HG03095 (cell line): ENCODE measurements around the gene KRT6A.
"Not testable (repeated sequence)": the region's sequence is repeated elsewhere in the genome, so short reads cannot be mapped to it uniquely, and the experiment has no call there.

Experiments used
- ATAC-seq: cut with Tn5 transposase; IDR thresholded peaks from one replicate; pipeline ENCODE4 v1.9.1; 2021; ENCODE audit warnings: moderate library complexity; ENCODE audit not compliant: unreplicated experiment

Gene KRT6A

DNA sequence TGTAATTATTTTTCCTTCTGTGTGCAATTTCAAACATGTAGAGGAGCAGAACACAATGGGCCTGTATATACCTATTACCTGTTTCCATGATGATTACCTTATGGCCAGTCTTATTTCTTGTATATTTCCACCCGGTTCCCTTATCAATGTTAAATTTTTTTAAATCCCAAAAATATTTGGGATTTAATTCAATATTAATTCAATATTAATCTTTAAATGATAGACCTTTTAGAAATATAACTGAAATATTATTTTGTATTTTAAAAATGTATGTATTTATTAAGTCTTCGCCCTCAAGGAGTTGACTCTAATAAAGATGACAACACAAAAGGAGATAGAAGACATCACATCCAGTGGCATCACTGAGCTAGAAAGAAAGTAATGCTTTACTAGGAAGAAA is 18.8 kb downstream of the KRT6A start:
- no peak for ATAC-seq

DNA sequence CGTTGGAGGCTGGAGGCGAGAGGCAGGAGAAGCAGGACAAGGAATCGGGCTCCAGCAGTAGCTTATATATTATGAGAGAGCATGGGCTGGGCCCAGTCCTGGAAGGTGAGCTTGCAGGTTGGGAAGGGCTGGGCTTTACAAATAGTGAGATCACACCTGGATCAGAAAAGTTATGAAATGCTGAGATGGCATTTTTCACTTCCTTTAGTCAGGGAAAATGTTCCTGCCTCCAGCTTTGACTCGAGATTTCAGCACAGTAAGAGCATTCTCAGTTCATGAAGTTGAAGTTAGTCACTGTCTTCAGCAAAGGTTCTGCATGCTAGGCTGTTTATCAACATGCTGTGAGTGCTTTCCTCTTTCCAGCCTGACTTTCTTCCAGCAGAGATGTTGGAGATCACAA is 19.3 kb downstream of the KRT6A start, which contains the start of gene KRT6C:
KRT6C (minus strand) TSS at position 38 of the 400 bp plus-strand sequence. CDS start 68 bp downstream, outside the sequence.
- ATAC-seq, result no peak

GRCh38 chr12:52469853-52470252 is 23.2 kb downstream of the KRT6A start:
- ATAC-seq, result no peak

DNA sequence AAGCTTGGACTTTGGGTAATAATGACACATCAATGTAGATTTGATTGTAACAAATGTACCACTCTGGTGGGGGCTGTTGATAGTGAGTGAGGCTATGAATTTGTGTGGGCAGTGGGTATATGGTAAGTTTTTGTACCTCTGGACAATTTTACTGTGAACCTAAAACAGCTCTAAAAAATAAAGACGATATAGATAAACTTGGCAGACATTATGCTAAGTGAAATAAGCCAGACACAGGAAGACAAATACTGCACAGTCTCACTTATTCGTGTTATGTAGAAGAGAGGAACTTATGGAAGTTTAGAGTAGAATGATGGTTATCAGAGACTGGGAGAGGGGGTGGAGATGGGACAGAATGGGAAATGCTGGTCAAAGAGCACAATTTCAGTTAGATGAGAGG is 28.2 kb downstream of the KRT6A start:
- ATAC-seq, result no peak

DNA sequence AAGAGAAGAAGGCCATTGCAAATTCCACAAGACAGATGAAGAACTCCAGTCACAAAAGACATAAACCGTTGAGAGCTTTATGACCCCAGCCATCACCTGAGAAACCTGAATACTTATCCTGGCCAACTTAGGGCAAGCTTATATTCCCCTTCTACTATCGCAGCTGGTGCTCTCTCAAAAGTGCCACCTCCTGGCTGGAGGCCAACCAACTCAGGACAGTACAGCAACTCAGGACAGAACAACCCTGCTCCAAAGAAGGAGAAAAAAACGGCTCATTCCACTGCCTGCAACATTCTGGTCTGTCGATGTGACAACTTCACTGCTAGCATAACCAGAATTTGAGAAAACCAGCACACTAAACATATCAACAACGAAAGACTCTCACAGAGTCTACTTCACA is 31.4 kb downstream of the KRT6A start:
- no peak for ATAC-seq

DNA sequence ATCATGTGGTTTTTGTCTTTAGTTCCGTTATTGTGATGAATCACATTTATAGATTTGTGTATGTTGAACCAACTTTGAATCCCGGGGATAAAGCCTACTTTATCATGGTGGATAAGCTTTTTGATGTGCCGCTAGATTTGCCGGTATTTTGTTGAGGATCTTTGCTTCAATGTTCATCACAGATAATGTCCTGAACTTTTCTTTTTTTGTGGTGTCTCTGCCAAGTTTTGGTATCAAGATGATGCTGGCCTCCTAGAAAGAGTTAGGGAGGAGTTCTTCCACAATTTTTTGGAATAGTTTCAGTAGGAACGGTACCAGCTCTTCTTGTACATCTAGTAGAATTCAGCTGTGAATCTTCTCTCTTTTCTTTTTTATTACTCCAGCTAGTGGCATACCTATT is 34.2 kb downstream of the KRT6A start:
- ATAC-seq, result no peak

DNA sequence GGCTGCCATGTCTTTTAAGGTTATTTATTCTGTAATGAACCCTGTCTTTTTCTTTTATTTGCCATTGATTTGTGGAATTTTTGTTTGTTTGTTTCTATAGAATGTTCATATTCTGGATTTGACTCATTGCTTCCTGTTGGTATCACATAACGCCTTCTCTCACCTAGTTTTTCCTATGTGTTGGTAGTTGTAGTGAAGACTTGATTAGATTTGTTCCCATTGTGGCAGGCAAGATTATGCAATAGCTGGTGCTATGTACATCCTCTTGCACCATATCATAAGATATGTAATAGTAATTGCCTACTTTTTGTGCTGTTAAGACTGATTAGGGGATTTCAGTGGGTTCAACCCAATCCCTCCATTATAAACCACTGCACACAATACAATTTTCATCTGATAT is 37.2 kb downstream of the KRT6A start:
- ATAC-seq, result no peak

DNA sequence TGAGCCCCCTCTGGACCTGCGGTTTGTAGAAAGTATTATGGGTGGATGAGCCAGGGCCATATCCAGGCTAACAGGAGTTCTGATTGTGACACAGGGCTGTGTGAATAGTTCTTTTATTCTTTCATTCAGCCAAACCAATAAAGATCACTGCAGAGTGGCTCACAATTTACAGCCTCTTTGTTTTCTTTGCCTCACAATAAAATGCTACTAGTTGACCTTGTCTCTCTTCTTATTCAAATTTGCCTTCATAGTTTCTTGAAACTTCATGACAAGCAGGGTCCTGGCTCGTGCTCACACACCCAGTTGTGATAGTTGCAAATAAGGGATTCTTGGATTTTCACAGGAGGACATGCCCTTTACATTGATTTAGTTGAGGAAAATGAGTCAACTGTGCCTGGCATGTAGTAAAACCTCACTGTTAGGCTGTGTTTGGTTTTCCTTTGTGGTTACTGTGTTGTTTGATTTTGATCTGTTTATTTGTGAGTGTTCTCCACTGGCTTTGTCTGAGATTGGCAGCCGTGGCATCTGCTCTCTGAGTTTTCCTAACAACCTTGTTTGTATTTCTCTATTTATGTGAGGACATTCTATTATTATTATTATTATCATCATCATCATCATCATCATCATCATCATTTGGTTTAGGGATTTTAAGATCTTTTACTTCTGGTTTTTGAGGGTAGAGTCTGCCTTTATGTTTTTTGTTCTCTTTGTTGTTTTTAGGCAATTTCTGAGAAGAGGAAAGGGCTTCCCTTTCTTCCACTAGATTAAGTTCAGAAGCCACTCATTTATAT is 38.5 kb downstream of the KRT6A start:
- no peak for ATAC-seq

- no peak for ATAC-seq
Measured at GRCh38 chr12:52452101-52452500, 41.0 kb downstream of the KRT6A start, which contains the start of gene KRT6B. KRT6B (minus strand) TSS chr12:52452146; CDS start chr12:52452078, 68 bp downstream.

- ATAC-seq, result no peak
Measured at GRCh38 chr12:52448228-52448627, 44.8 kb downstream of the KRT6A start.

DNA sequence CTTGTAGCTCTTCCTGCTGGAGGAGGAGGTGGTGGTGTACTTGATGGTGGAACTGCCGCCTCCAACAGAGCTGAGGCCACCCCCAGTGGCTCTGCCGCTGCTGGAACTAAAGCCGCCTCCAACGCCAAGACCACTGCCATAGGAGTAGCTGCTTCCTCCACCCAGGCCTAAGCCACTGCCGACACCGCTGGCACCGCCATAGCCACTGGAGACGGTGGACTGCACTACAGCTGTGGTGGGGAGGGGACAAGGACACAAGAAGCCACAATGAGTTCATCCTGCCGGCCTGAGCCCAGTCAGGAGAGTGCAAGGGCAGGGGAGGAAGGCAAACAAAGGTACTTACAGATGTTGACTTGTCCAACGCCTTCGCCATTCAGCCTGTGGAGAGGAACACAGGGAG is 45.9 kb downstream of the KRT6A start:
- ATAC-seq, result not testable (repeated sequence)

GRCh38 chr12:52446367-52447045 is 46.6 kb downstream of the KRT6A start:
- ATAC-seq, result no peak

DNA sequence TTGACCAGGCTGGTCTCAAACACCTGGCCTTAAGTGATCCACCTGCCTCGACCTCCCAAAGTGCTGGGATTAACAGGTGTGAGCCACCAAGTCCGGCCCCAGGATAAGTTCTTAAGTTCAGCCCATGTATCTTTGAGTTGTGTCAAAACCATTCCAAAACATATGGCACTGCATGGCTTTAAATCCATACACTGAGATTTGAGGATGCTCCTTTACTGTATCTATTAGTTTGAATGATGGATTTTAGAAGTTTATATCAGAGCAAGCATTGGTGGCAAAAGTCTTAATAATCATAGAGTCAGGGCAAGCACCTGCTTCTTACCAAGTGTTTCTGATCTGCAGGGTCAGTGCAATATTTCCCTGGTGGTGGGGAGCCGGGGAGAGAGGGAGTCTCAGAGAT is 47.2 kb downstream of the KRT6A start:
- no peak for ATAC-seq

GRCh38 chr12:52444647-52445595 is 48.1 kb downstream of the KRT6A start:
- no peak for ATAC-seq

- no peak for ATAC-seq
Measured at GRCh38 chr12:52443966-52444365, 49.1 kb downstream of the KRT6A start.

DNA sequence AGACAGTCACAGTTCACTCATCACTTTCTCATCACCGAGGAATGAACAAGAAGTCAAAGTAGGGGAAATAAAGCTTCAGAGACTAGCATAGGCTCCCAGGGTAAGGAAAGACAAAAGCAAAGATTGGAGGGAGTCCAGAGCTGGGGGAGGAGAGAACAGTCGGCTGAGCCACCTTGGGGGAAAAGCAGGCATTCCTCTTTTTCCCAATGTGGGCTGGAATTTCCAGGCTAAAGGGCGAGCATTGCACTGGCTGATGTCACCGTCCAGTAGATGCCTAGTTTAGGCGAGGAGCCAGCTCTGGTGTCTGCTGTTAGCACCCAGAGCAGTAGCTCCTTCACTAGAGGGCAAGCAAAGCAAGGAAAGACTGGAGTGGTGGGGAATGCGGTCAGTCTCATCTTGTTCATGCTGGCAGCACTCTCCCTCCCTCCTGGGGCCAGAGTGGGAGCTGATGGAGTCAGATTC is 50.4 kb downstream of the KRT6A start:
- no peak for ATAC-seq

DNA sequence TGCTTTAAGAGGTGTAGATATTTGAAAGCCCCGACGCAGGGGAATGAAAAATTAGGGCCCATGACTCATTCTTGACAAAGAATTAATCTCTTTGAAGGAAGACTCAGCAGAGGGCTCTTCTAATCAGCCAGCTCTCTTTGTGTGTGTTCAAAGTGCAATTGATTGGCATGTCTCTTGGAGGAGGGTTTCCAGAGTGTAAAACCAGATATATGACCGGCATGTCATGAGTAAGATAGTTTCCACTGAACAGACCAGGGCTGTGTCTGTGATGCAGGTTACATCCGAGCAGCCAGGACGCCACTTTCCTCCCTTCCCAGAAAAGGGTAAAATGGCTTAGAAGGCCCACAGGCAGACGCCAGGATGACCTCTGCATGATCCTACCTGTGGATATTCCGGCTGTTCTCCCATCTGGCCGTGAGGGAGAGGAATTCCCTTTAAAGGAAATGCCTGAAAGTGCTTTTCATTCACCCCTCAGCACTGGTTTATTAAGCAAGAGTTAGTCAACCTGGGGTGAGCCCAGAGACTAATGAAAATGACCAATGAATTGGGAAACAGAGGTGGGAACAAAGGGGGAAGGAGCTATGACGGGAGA is 51.6 kb downstream of the KRT6A start:
- no peak for ATAC-seq

DNA sequence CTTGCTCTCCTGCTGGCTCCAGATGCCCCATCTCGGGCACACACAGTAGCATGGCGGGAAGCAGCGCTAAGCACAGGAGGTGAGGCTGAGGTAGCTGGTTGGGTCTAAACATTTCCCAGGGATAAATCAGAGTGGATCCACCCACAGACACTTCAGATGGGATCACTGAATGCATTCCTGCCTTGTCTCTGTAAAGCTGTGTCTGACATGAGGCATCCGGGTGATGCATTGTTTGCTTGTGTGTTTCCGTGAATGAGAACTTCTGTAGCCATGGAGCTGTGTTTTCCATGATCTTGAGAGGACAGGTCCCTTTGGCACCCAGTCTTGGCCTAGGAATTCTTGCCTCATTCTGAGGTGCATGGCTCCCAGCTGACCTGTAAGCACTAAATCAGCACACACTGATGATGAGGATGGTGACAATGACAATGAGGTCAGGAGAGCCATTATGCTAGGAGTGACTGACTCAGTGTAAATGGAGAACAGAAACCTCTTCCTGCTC is 52.2 kb downstream of the KRT6A start:
- no peak for ATAC-seq

GRCh38 chr12:52439845-52440244 is 53.2 kb downstream of the KRT6A start:
- ATAC-seq, result no peak

DNA sequence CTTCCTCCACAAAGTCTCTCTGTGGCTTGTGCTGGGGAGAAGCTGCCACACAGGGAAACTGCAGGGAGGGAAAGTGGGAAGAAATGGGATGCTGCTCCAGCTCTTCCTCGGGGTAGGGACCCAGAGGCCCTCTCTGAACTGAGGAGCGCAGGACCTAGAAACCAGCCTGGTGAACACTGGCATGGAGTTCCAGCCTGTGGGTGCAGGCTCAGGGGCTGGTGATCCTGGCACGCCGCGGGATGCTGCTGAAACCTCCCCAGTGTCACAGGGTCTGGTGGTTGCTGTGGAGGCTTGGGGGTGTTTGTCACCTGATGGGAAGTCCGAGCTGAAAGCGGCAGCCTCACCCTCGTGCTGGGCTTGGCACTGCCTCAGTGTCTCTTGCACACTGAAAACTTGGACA is 53.6 kb downstream of the KRT6A start:
- ATAC-seq, result no peak
